Skin of body (tissue), 2 donors: Measurements from ENCODE around the gene FAM43B. TPM values are rescaled to one million over a fixed set of nuclear protein-coding genes. Genes with fewer than 3 reads are reported as not detected.

Experiments used
- DNase-seq: peaks from one replicate; lab custom pipeline; 2025; lab: John Stamatoyannopoulos, UW
- total RNA-seq: library from RNA; depleted of rRNA; stranded (reverse); fragments of >200 nt; gene quantifications from one replicate; pipeline ENCODE4 v1.2.3, GENCODE V29; 2014

The FAM43B gene
- total RNA-seq, 1 donor from 2014 or later, result 0.79 TPM

- DNase-seq, result no peak
Measured at GRCh38 chr1:20589331-20590278, 37.2 kb downstream of the FAM43B start.

GRCh38 chr1:20590306-20590777, 38.0 kb downstream of the FAM43B start:
- DNase-seq, result no peak

- no peak for DNase-seq
Measured at GRCh38 chr1:20593756-20594155, 41.4 kb downstream of the FAM43B start.

GRCh38 chr1:20594746-20595145, 42.4 kb downstream of the FAM43B start:
- DNase-seq, result no peak

- no peak for DNase-seq
Measured at GRCh38 chr1:20596106-20596505, 43.7 kb downstream of the FAM43B start.

- DNase-seq, result no peak
Measured at GRCh38 chr1:20597650-20598049, 45.3 kb downstream of the FAM43B start.

- no peak for DNase-seq
Measured at GRCh38 chr1:20600156-20600555, 47.8 kb downstream of the FAM43B start.

- no peak for DNase-seq
Measured at GRCh38 chr1:20601129-20601825, 48.9 kb downstream of the FAM43B start.

- no peak for DNase-seq
Measured at GRCh38 chr1:20602851-20603450, 50.6 kb downstream of the FAM43B start.

GRCh38 chr1:20603504-20604464, 51.4 kb downstream of the FAM43B start:
- no peak for DNase-seq

Other genes starting within 250 kb of the FAM43B start
- 9.0 TPM for gene CAMK2N1, start 66.4 kb upstream of the FAM43B start, total RNA-seq
- gene MUL1, start 44.4 kb upstream of the FAM43B start, total RNA-seq, result 14.0 TPM
- 2.1 TPM for gene CDA, start 36.5 kb downstream of the FAM43B start, total RNA-seq
- 33.5 TPM for gene PINK1, start 80.9 kb downstream of the FAM43B start, total RNA-seq
- 99.2 TPM for gene DDOST, start 108.8 kb downstream of the FAM43B start, total RNA-seq
- 2.5 TPM for gene KIF17, start 165.4 kb downstream of the FAM43B start, total RNA-seq
- 0.30 TPM for gene SH2D5, start 180.1 kb downstream of the FAM43B start, total RNA-seq
- 251 TPM for gene HP1BP3, start 234.7 kb downstream of the FAM43B start, total RNA-seq